Vagina (tissue), 2 donors: ENCODE data around the gene MARCHF5.
A peak's percentile ranks its signal among the peaks of the same experiment; 100 is the strongest.
"Not testable (repeated sequence)": the region's sequence is repeated elsewhere in the genome, so short reads cannot be mapped to it uniquely, and the experiment has no call there.

ENCODE experiments used
- CTCF ChIP-seq, 3 experiments: fragments of 450-650 bp in 2 of 3; fragments of 200-600 bp in 1 of 3; sonication (generic) in 1 of 3; IDR thresholded peaks; one replicate each; pipeline ENCODE4 v1.5.1; 2017 to 2019; ENCODE audit warnings: antibody characterized with exemption in 3 of 3, mild to moderate bottlenecking in 2 of 3, moderate library complexity in 2 of 3
- POLR2A ChIP-seq, 2 donors: fragments of 450-650 bp; IDR thresholded peaks; one replicate each; pipeline ENCODE4 v1.6.1; 2017; ENCODE audit warnings: antibody characterized with exemption in 2 of 2, mild to moderate bottlenecking in 2 of 2, moderate library complexity in 2 of 2
- POLR2AphosphoS5 ChIP-seq, 2 donors: sonication (generic); formaldehyde crosslinking; IDR thresholded peaks; one replicate each; pipeline ENCODE4 v1.9.0; 2017; ENCODE audit warnings: antibody characterized with exemption in 2 of 2, mild to moderate bottlenecking in 2 of 2, low read depth in 1 of 2; ENCODE audit not compliant: insufficient read depth in 1 of 2

- not testable (repeated sequence) for TF ChIP-seq CTCF, POLR2A (IDR thresholded peaks at IDR 0.05)
- peak in 1 of 2 donors; percentile 81 for TF ChIP-seq POLR2AphosphoS5 (IDR thresholded peaks at IDR 0.05; ENCODE audit: insufficient read depth in 1 of 2, low read depth in 1 of 2)
Measured at GRCh38 chr10:92329927-92330326, 39.0 kb downstream of the MARCHF5 start.
